ENCODE data around the gene ALDH3B1.

ALDH3B1 gene

DNA sequence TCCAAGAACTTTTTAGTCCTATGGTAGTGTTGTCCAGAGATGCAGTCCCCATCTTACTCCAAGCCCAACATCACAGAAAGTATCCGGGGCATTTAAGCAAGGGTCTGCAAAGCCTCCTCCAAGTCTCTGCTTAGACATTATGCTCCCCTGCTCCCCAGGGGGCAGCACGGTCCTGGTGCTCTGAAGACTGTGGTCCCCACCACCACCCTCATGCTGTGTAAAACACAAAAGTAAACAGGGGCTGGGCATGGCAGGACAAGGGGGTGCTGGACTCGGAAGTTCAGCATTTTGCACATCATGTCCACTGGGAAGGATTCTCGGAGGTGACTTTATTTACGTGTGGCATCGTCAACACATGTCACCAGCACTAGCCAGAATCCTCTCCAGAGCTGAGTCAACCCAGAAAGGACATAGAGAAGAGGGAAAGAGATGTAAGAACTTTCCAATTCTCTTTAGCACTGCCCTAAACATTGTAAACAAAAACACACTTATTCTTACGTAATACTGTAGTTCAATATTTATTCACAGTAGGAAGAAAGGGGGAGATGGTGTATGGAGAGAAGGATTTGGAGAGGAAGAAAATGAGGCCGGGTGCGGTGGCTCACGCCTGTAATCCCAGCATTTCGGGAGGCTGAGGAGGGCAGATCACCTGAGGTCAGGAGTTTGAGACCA is 66.4 kb downstream of the ALDH3B1 start:
- ChIA-PET CTCF (interaction anchor here (1.0 to 1.3 kb wide), 2 partner anchors 82 to 122 kb away, joined by 3 to 4 read pairs; no protein-coding TSS in a partner anchor), POLR2A (no interaction called here)
- H3K36me3 ChIP-seq (ENCODE audit: control insufficient read depth in 2 of 2, insufficient read depth in 1 of 2, low read length in 2 of 2), result peaks cover 0 to 65% of the 10 kb centered on the region in 2 experiments; a peak in 2 of 3 replicates
- H3K9me3 ChIP-seq (ENCODE audit: control insufficient read depth, insufficient read depth, low read depth, low read length), result no peaks in the 10 kb centered on the region
- H3K27ac ChIP-seq (ENCODE audit: extremely low read depth, low read depth, low read length), result no peak overlapping the region
- H3K4me3 ChIP-seq (ENCODE audit: low read depth, low read length), result no peak overlapping the region
- no peaks in the 10 kb centered on the region for H3K4me1 ChIP-seq (ENCODE audit: control insufficient read depth, insufficient read depth, low read length)
- TF ChIP-seq ZNF404 (tag by site-specific recombination; IDR thresholded peaks at IDR 0.05) (no peak), ZNF707 (tag by site-specific recombination; IDR thresholded peaks at IDR 0.05) (no peak), TRIM28 (IDR thresholded peaks at IDR 0.05; ENCODE audit: borderline replicate concordance, low read length) (no peak)

GRCh38 chr11:68077617-68078582 is 67.8 kb downstream of the ALDH3B1 start:
- H3K4me1 ChIP-seq (ENCODE audit: control insufficient read depth, insufficient read depth, low read length), result 0 out of 2 replicates have a peak, but pooled peaks cover 1% of the 10 kb centered on the region
- TF ChIP-seq ZBTB49 (tag by site-specific recombination; IDR thresholded peaks at IDR 0.05; ENCODE audit: low read depth) (no peak), ZNF610 (tag by site-specific recombination; IDR thresholded peaks at IDR 0.05; ENCODE audit: borderline replicate concordance) (no peak)
- H3K9me3 ChIP-seq (ENCODE audit: control insufficient read depth, insufficient read depth, low read depth, low read length), result no peaks in the 10 kb centered on the region
- no peak overlapping the region for H3K27ac ChIP-seq (ENCODE audit: extremely low read depth, low read depth, low read length)
- ChIA-PET POLR2A (no interaction called here), CTCF (interaction anchor here (1.5 kb wide), 1 partner anchor 12 kb away, joined by 3 read pairs; no protein-coding TSS in a partner anchor)
- no peak overlapping the region for H3K4me3 ChIP-seq (ENCODE audit: low read depth, low read length)
- peaks cover 0 to 60% of the 10 kb centered on the region in 2 experiments; a peak in 1 of 3 replicates for H3K36me3 ChIP-seq (ENCODE audit: control insufficient read depth in 2 of 2, insufficient read depth in 1 of 2, low read length in 2 of 2)
